NCI-H2081 (cell line): Measurements from ENCODE around the gene TIRAP.

Experiments
- DNase-seq, 2 experiments: peaks; one replicate each; lab custom pipeline; 2025; lab: John Stamatoyannopoulos, UW

The TIRAP gene

DNA sequence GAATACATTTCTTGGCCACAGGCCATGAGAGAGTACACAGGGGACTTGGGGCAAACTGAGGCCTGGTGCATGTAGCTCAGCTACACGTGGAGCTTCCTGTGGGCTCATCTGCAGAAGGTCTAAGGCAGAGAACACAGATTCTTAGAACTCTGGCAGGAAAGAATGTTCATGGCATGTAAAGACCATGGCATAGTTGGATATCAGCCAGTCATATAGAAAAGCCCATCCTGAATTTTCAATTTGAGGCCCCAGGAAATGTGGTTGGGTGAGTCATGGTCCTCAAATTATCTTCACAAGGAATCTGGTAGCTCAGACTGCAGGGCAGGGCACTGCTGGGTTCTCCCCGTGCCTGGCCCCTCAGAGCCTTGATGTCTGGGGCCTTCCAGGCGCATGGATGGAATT is 58.9 kb downstream of the TIRAP start:
- DNase-seq = no peak

DNA sequence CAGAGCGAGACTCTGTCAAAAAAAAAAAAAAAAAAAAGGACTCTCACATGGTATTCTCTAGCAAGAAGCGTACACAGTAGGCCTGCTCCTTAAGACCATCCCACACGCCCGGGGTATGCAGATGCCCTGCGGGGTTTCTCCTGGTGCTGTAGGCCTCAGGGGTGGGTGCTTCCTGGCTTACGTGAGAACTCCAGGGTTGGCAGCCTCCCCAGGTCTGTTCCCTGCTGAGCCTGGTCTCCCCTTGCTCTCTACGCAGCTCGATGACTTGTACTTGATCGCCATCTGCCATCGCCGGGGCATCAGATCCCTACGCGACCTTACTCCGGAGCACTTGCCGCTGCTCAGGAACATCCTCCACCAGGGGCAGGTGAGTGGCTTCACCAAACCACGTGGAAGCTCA is 60.2 kb downstream of the TIRAP start:
- no peak for DNase-seq
